ENCODE results near the gene GBP6.
"Not testable (repeated sequence)": the region's sequence is repeated elsewhere in the genome, so short reads cannot be mapped to it uniquely, and the experiment has no call there.

DNA sequence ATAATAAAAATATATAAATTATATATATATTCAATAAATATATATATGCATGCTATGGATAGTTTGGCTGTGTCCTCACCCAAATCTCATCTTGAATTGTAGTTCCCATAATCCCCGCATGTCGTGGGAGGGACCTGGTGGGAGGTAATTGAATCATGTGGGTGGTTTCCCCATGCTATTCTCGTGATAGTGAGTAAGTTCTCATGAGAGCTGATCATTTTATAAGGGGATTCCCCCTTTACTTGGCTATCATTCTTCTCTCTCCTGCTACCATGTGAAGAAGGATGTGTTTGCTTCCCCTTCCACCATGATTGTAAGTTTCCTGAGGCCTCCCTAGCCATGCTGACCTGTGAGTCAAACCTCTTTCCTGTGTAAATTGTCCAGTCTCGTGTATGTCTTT lies 10.0 kb downstream of the GBP6 start:
- TF ChIP-seq POLR2AphosphoS5 (IDR thresholded peaks at IDR 0.05): not testable (repeated sequence)
- TF ChIP-seq, protein P1, sequence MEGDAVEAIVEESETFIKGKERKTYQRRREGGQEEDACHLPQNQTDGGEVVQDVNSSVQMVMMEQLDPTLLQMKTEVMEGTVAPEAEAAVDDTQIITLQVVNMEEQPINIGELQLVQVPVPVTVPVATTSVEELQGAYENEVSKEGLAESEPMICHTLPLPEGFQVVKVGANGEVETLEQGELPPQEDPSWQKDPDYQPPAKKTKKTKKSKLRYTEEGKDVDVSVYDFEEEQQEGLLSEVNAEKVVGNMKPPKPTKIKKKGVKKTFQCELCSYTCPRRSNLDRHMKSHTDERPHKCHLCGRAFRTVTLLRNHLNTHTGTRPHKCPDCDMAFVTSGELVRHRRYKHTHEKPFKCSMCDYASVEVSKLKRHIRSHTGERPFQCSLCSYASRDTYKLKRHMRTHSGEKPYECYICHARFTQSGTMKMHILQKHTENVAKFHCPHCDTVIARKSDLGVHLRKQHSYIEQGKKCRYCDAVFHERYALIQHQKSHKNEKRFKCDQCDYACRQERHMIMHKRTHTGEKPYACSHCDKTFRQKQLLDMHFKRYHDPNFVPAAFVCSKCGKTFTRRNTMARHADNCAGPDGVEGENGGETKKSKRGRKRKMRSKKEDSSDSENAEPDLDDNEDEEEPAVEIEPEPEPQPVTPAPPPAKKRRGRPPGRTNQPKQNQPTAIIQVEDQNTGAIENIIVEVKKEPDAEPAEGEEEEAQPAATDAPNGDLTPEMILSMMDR (IDR thresholded peaks at IDR 0.05 in 8 of 11, conservative IDR thresholded peaks at IDR 0.05 in 3 of 11): not testable (repeated sequence)
